ENCODE measurements around the gene CAPN2.

CAPN2 gene

GRCh38 chr1:223824712-223825111 is 112.4 kb downstream of the CAPN2 start:
- no peak for DNase-seq (ENCODE audit: low read depth)
- no peak overlapping the region for H3K4me3 ChIP-seq (ENCODE audit: control insufficient read depth, low read depth, low read length)
- TF ChIP-seq CTCF (IDR thresholded peaks at IDR 0.05; ENCODE audit: control insufficient read depth, insufficient read depth, low read depth, low read length, missing control alignments) = no peak
